Measurements from ENCODE around the gene ALK. TPM values are rescaled to one million over a fixed set of nuclear protein-coding genes. Genes with fewer than 3 reads are reported as not detected.

ALK gene
- total RNA-seq, 1 donor from 2014 or later, result not detected

- no peak for DNase-seq (ENCODE audit: low spot score, unreplicated experiment)
- peaks cover 7% of the 10 kb centered on the region for H3K27me3 Mint-ChIP-seq
- no peak overlapping the region for H3K4me3 Mint-ChIP-seq (ENCODE audit: low read depth)
- no peaks in the 10 kb centered on the region for H3K9me3 Mint-ChIP-seq (ENCODE audit: low read depth)
- H3K27ac Mint-ChIP-seq, result no peak overlapping the region
- H3K36me3 Mint-ChIP-seq (ENCODE audit: insufficient read depth), result no peaks in the 10 kb centered on the region
- H3K4me1 Mint-ChIP-seq (ENCODE audit: low read depth), result peaks cover 7% of the 10 kb centered on the region
- no peak for TF ChIP-seq CTCF (IDR thresholded peaks at IDR 0.05; ENCODE audit: unreplicated experiment)
These were observed 652.2 kb downstream of the ALK start for GRCh38 chr2:29269095-29269764.

- TF ChIP-seq CTCF (IDR thresholded peaks at IDR 0.05; ENCODE audit: unreplicated experiment), result no peak
- no peak for DNase-seq (ENCODE audit: low spot score, unreplicated experiment)
- Mint-ChIP-seq H3K4me3 (ENCODE audit: low read depth) (no peak overlapping the region), H3K27me3 (peaks cover 3% of the 10 kb centered on the region), H3K4me1 (ENCODE audit: low read depth) (peaks cover 3% of the 10 kb centered on the region), H3K9me3 (ENCODE audit: low read depth) (peaks cover 4% of the 10 kb centered on the region), H3K36me3 (ENCODE audit: insufficient read depth) (no peaks in the 10 kb centered on the region), H3K27ac (no peak overlapping the region)
These were observed 653.7 kb downstream of the ALK start for GRCh38 chr2:29267720-29268119.

GRCh38 chr2:29263886-29264285 lies 657.5 kb downstream of the ALK start:
- H3K36me3 Mint-ChIP-seq (ENCODE audit: insufficient read depth), result no peaks in the 10 kb centered on the region
- H3K4me3 Mint-ChIP-seq (ENCODE audit: low read depth), result no peak overlapping the region
- H3K4me1 Mint-ChIP-seq (ENCODE audit: low read depth), result no peaks in the 10 kb centered on the region

GRCh38 chr2:29262681-29263260 lies 658.6 kb downstream of the ALK start:
- Mint-ChIP-seq H3K36me3 (ENCODE audit: insufficient read depth) (no peaks in the 10 kb centered on the region), H3K4me3 (ENCODE audit: low read depth) (no peak overlapping the region), H3K9me3 (ENCODE audit: low read depth) (peaks cover 4% of the 10 kb centered on the region), H3K27me3 (peaks cover 2% of the 10 kb centered on the region), H3K27ac (no peak overlapping the region), H3K4me1 (ENCODE audit: low read depth) (no peaks in the 10 kb centered on the region)
- no peak for TF ChIP-seq CTCF (IDR thresholded peaks at IDR 0.05; ENCODE audit: unreplicated experiment)
- DNase-seq (ENCODE audit: low spot score, unreplicated experiment), result no peak

More at GRCh38 chr2:29263886-29264285, 657.5 kb downstream of the ALK start:
- no peak for DNase-seq (ENCODE audit: low spot score, unreplicated experiment)
- no peak for TF ChIP-seq CTCF (IDR thresholded peaks at IDR 0.05; ENCODE audit: unreplicated experiment)
- peaks cover 2% of the 10 kb centered on the region for H3K27me3 Mint-ChIP-seq
- H3K27ac Mint-ChIP-seq, result no peak overlapping the region
- H3K9me3 Mint-ChIP-seq (ENCODE audit: low read depth), result peaks cover 4% of the 10 kb centered on the region

GRCh38 chr2:29261003-29261402 lies 660.4 kb downstream of the ALK start:
- peaks cover 3% of the 10 kb centered on the region for H3K27me3 Mint-ChIP-seq
- no peak overlapping the region for H3K4me3 Mint-ChIP-seq (ENCODE audit: low read depth)
- H3K4me1 Mint-ChIP-seq (ENCODE audit: low read depth), result no peaks in the 10 kb centered on the region
- peak overlapping the region; percentile 74 for H3K27ac Mint-ChIP-seq
- no peaks in the 10 kb centered on the region for H3K36me3 Mint-ChIP-seq (ENCODE audit: insufficient read depth)
- DNase-seq (ENCODE audit: low spot score, unreplicated experiment), result no peak
- no peak for TF ChIP-seq CTCF (IDR thresholded peaks at IDR 0.05; ENCODE audit: unreplicated experiment)
- peaks cover 4% of the 10 kb centered on the region for H3K9me3 Mint-ChIP-seq (ENCODE audit: low read depth)
